ENCODE data around the gene THRA. TPM values are rescaled to one million over a fixed set of nuclear protein-coding genes. Genes with fewer than 3 reads are reported as not detected.

THRA gene
- total and polyA plus RNA-seq, 9 of the 15 experiments (the other 6 are each of a cell fraction or from before 2014, with no cell fraction given): 0.34 to 23.4 (median 12.7) TPM

DNA sequence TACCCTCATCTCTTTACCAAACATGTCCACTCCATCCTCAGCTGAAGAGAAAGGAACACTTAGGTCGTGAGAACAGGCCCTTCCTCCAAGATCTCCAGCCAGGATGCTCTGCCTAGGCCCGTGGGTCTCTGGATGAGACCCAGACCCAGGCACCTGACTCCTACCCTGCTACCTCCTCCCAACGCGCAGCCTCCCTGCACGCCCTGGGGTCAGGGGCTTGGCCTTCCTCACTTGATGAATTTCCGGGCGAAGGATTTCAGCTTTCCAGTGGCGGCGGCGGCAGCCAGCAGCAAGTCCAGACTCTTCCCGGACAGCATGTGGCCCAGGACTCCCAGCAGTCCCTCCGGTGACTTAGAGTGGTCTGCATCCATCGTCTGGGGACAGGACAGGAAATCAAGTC, 34.2 kb upstream of the THRA start:
- no peak for FAIRE-seq
- H3K9me3 ChIP-seq (replicated peaks; ENCODE audit: control insufficient read depth, insufficient read depth, low read depth, low read length): no peaks in the 10 kb centered on the region

GRCh38 chr17:40031706-40032105, 31.1 kb upstream of the THRA start:
- H3K36me3 ChIP-seq (ENCODE audit: control insufficient read depth, insufficient read depth, low read length): peaks cover 87% of the 10 kb centered on the region
- intact Hi-C loops (cut with micrococcal nuclease): no loop called here

More for the DNA sequence above, 34.2 kb upstream of the THRA start:
- DNase-seq (ENCODE audit: extremely low read depth in 1 of 4, low spot score in 3 of 4) (peak in 1 of 4 experiments; percentile 7), ATAC-seq (no peak)
- in situ Hi-C loops (cut with MboI): no loop called here
- Histone ChIP-seq H3K79me2 (ENCODE audit: control insufficient read depth, insufficient read depth, low read length) (no peaks in the 10 kb centered on the region), H3K9ac (ENCODE audit: insufficient read depth in 1 of 2, low read depth in 2 of 2, low read length in 2 of 2) (no peak overlapping the region), H4K20me1 (replicated peaks; ENCODE audit: control insufficient read depth, insufficient read depth, low read length) (0 out of 2 replicates have a peak, but pooled peaks cover 4% of the 10 kb centered on the region), H3K9me1 (ENCODE audit: control insufficient read depth, insufficient read depth, low read length) (no peaks in the 10 kb centered on the region), H3K4me3 (no peak overlapping the region), H3K27ac (ENCODE audit: extremely low read depth, low read depth, low read length) (no peak overlapping the region), H3K27me3 (ENCODE audit: control insufficient read depth in 2 of 2, insufficient read depth in 2 of 2, low read length in 2 of 2) (no peaks in the 10 kb centered on the region), H2AFZ (ENCODE audit: low read depth, low read length) (no peak overlapping the region), H3K36me3 (ENCODE audit: control insufficient read depth, insufficient read depth, low read length) (peaks cover 91% of the 10 kb centered on the region), H3K4me2 (ENCODE audit: insufficient read depth, low read length) (no peak overlapping the region), H3K4me1 (replicated peaks in 1 of 2; ENCODE audit: control insufficient read depth in 2 of 2, insufficient read depth in 2 of 2, low read length in 2 of 2) (peaks cover 2 to 10% of the 10 kb centered on the region in 2 experiments; a peak in 4 of 5 replicates)
- intact Hi-C loops (cut with micrococcal nuclease): no loop called here
- TF ChIP-seq CHD2 (IDR thresholded peaks at IDR 0.05; ENCODE audit: low read depth, low read length) (no peak), RBFOX2 (IDR thresholded peaks at IDR 0.05; ENCODE audit: low read depth, low read length) (peak; percentile 27; the same call in 1 of the 2 replicates), CCAR2 (IDR thresholded peaks at IDR 0.05; ENCODE audit: low read depth, low read length) (no peak)
- CTCF ChIA-PET (ENCODE audit: low intra/inter-chr PET ratio): no interaction called here
- no TSS peak for BruUV-seq (replicated peaks)
- WGBS (ENCODE audit: insufficient coverage, low coverage, missing lambda C conversion rate): 80% methylated on average over 9 of the region's 13 CpGs
- POLR2A ChIA-PET: no interaction called here

More at GRCh38 chr17:40031706-40032105, 31.1 kb upstream of the THRA start:
- Histone ChIP-seq H3K27me3 (ENCODE audit: control insufficient read depth in 2 of 2, insufficient read depth in 2 of 2, low read length in 2 of 2) (no peaks in the 10 kb centered on the region), H3K4me1 (replicated peaks in 1 of 2; ENCODE audit: control insufficient read depth in 2 of 2, insufficient read depth in 2 of 2, low read length in 2 of 2) (peaks cover 2 to 11% of the 10 kb centered on the region in 2 experiments; a peak in 4 of 5 replicates), H3K4me2 (ENCODE audit: insufficient read depth, low read length) (no peak overlapping the region), H3K4me3 (no peak overlapping the region), H4K20me1 (replicated peaks; ENCODE audit: control insufficient read depth, insufficient read depth, low read length) (no peaks in the 10 kb centered on the region), H3K9ac (ENCODE audit: insufficient read depth in 1 of 2, low read depth in 2 of 2, low read length in 2 of 2) (peak overlapping the region in 1 of 2 experiments; percentile 62; a peak in 1 of 4 replicates), H3K9me1 (ENCODE audit: control insufficient read depth, insufficient read depth, low read length) (no peaks in the 10 kb centered on the region), H2AFZ (ENCODE audit: low read depth, low read length) (no peak overlapping the region), H3K27ac (ENCODE audit: extremely low read depth, low read depth, low read length) (no peak overlapping the region), H3K9me3 (replicated peaks; ENCODE audit: control insufficient read depth, insufficient read depth, low read depth, low read length) (no peaks in the 10 kb centered on the region), H3K79me2 (ENCODE audit: control insufficient read depth, insufficient read depth, low read length) (no peaks in the 10 kb centered on the region)
- in situ Hi-C loops (cut with MboI): loop anchor here (5.0 kb wide), 1 partner anchor 51 kb away; no protein-coding TSS in a partner anchor
- ChIA-PET POLR2A (interaction anchor here (1.0 to 1.4 kb wide), 4 partner anchors 15 to 54 kb away, joined by 3 read pairs; no protein-coding TSS in a partner anchor), CTCF (ENCODE audit: low intra/inter-chr PET ratio) (no interaction called here)
- TF ChIP-seq ZNF347 (CRISPR knock-in tag; IDR thresholded peaks at IDR 0.05; ENCODE audit: low read depth): no peak
- no peak for TF ChIP-seq ZFP30 (CRISPR knock-in tag; IDR thresholded peaks at IDR 0.05; ENCODE audit: borderline replicate concordance)
- no peak for TF ChIP-seq BRF1 (IDR thresholded peaks at IDR 0.05; ENCODE audit: borderline replicate concordance, extremely low read depth, insufficient read length)
- TF ChIP-seq TAF9B (IDR thresholded peaks at IDR 0.05; ENCODE audit: partially characterized antibody): no peak
- TF ChIP-seq PTBP1 (IDR thresholded peaks at IDR 0.05; ENCODE audit: low read depth, low read length): no peak
- no peak for TF ChIP-seq CHD2 (IDR thresholded peaks at IDR 0.05; ENCODE audit: low read depth, low read length)
- no peak for TF ChIP-seq NFATC3 (IDR thresholded peaks at IDR 0.05)
- no peak for TF ChIP-seq FOXA3 (CRISPR knock-in tag; conservative IDR thresholded peaks at IDR 0.05 in 1 of 2, IDR thresholded peaks at IDR 0.05 in 1 of 2)
- no peak for TF ChIP-seq TBP (optimal IDR thresholded peaks at IDR 0.05; ENCODE audit: low read depth, low read length)
- TF ChIP-seq BMI1 (IDR thresholded peaks at IDR 0.05; ENCODE audit: low read length): no peak
- no peak for TF ChIP-seq ZNF589 (CRISPR knock-in tag; IDR thresholded peaks at IDR 0.05; ENCODE audit: low read depth)
- TF ChIP-seq SRSF7 (optimal IDR thresholded peaks at IDR 0.05; ENCODE audit: low read depth, low read length): no peak
- TF ChIP-seq U2AF1 (optimal IDR thresholded peaks at IDR 0.05; ENCODE audit: low read depth, low read length): no peak
- no peak for TF ChIP-seq HNRNPH1 (optimal IDR thresholded peaks at IDR 0.05; ENCODE audit: low read depth, low read length)
- TF ChIP-seq GABPB2 (CRISPR knock-in tag; conservative IDR thresholded peaks at IDR 0.05): no peak
- no peak for TF ChIP-seq SPI1 (IDR thresholded peaks at IDR 0.05; ENCODE audit: borderline replicate concordance, low read depth, low read length)
- TF ChIP-seq CEBPB (tag; IDR thresholded peaks at IDR 0.05): no peak
- no peak for TF ChIP-seq RFX7 (CRISPR knock-in tag; IDR thresholded peaks at IDR 0.05)
- DNase-seq (ENCODE audit: extremely low read depth in 1 of 4, low spot score in 3 of 4) (peak in 1 of 4 experiments; percentile 4), FAIRE-seq (no peak), ATAC-seq (no peak)
- WGBS (ENCODE audit: insufficient coverage, low coverage, missing lambda C conversion rate): over 99% methylated on average over 9 of the region's 11 CpGs
- no TSS peak for BruUV-seq (replicated peaks)

Measured in K562 (cell line).